Amniotic epithelial cell (primary cell): ENCODE measurements around the gene SDCCAG8.

Source experiments
- DNase-seq: peaks from one replicate; pipeline ENCODE4 v3.0.0-alpha.2; 2010; ENCODE audit warnings: low read depth

The SDCCAG8 gene

GRCh38 chr1:243549108-243549507 lies 293.3 kb downstream of the SDCCAG8 start:
- DNase-seq = peak; percentile 91
